NT2/D1 (cell line): Measurements from ENCODE around the gene AKAP13.

Experiments used
- DNase-seq: peaks from one replicate; pipeline ENCODE4 v3.0.0-alpha.2; 2011; ENCODE audit warnings: low read depth, low spot score
- H3K27me3 ChIP-seq: 2 replicates; pipeline ENCODE4 v1.6.0; 2011; ENCODE audit warnings: mild to moderate bottlenecking; ENCODE audit not compliant: insufficient read length, insufficient read depth
- H3K36me3 ChIP-seq: 2 replicates; pipeline ENCODE4 v1.6.1; 2011; ENCODE audit warnings: mild to moderate bottlenecking, low read length, mixed read lengths; ENCODE audit not compliant: insufficient read depth, insufficient read length
- H3K4me1 ChIP-seq: 2 replicates; pipeline ENCODE4 v1.5.1; 2011; ENCODE audit not compliant: insufficient read depth, insufficient read length
- H3K4me3 ChIP-seq: 2 replicates; pipeline ENCODE4 v1.5.1; 2011; ENCODE audit warnings: low read depth; ENCODE audit not compliant: insufficient read length
- H3K9ac ChIP-seq: 2 replicates; pipeline ENCODE4 v1.6.0; 2011; ENCODE audit warnings: low read depth; ENCODE audit not compliant: insufficient read length
- H3K9me3 ChIP-seq: 2 replicates; pipeline ENCODE4 v1.5.1; 2011; ENCODE audit warnings: mild to moderate bottlenecking, low read length; ENCODE audit not compliant: insufficient read depth
- SUZ12 ChIP-seq: IDR thresholded peaks from 2 replicates; pipeline ENCODE4 v1.6.1; 2011; ENCODE audit not compliant: insufficient read length, insufficient read depth; ENCODE audit errors: extremely low read depth
- YY1 ChIP-seq: IDR thresholded peaks from 2 replicates; pipeline ENCODE4 v1.6.1; 2011; ENCODE audit not compliant: insufficient read length, insufficient read depth
- ZNF274 ChIP-seq: IDR thresholded peaks from 2 replicates; pipeline ENCODE4 v1.6.1; 2011; ENCODE audit warnings: mild to moderate bottlenecking, low read depth, low read length

AKAP13 gene

DNA sequence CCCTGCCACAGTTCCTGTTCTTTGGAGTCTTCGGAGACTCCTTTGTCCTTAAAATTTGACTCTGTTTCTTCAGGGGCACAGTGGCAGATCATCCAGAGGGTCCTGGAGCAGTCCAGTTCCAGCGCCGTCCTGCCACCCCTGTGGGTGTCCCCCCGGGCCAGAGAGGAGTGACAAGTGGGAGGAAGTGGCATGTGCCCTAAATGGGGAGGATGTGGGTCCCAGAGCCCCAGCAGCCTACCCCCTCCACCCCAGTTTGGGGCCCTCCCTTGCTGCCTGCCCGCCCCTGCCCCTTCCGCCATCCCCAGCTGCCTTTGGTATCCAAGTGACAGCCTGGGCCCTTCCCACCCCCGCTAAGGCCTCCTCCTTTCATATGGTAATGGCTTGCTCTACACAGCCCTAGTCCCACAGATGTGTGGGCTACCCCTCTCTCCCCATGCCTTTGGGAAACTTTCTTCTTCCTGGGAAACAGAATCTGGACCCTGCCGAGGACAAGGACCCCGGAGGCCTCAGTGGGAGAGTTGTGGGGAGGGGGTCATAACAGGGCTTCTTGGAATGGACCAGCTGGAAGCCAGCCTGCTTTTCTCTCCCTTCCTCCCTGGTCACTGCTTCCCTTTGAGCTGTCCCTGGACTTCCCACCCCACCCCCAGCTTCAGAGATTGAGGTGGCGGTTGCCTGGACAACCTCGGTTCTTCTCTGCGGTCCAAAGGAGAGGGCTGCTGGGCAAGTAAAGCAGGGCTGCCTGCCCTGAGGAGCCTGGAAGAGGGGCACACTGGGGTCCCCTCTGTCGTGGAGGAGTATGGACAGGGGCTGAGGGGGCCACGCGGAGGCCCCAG, 371.1 kb downstream of the AKAP13 start:
- Histone ChIP-seq H3K27me3 (no peaks in the 10 kb centered on the region), H3K9ac (peak overlapping the region; percentile 63), H3K4me1 (peaks cover 15% of the 10 kb centered on the region), H3K36me3 (peaks cover 49% of the 10 kb centered on the region), H3K9me3 (no peaks in the 10 kb centered on the region), H3K4me3 (no peak overlapping the region)
- TF ChIP-seq SUZ12: no peak
- no peak for TF ChIP-seq YY1
- no peak for TF ChIP-seq ZNF274
- DNase-seq: peak; percentile 75

DNA sequence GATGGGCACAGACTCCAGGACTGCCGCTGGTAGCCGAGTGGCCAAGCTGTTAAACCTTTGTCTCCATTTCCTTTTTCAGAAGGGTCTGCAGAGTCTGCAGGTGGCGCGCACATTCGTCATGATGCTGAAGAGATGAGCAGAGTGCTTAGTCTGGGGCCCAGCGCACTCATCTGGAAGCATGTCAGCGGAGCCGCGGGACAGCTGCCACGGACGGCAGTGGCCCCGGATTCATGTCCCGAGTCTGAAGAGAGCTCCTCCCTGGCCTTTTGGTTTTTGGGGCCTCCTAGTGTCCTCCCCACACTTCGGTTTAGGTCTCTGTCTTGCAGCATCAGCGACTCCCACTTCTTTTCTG, 371.7 kb downstream of the AKAP13 start:
- no peak for DNase-seq
- Histone ChIP-seq H3K4me3 (no peak overlapping the region), H3K9ac (peak overlapping the region; percentile 63), H3K9me3 (no peaks in the 10 kb centered on the region), H3K4me1 (peaks cover 15% of the 10 kb centered on the region), H3K27me3 (no peaks in the 10 kb centered on the region), H3K36me3 (peaks cover 43% of the 10 kb centered on the region)
- TF ChIP-seq YY1: no peak
- TF ChIP-seq ZNF274: no peak
- TF ChIP-seq SUZ12: no peak

- peaks cover 39% of the 10 kb centered on the region for H3K36me3 ChIP-seq
- no peaks in the 10 kb centered on the region for H3K27me3 ChIP-seq
- H3K9me3 ChIP-seq: no peaks in the 10 kb centered on the region
- H3K9ac ChIP-seq: peak overlapping the region; percentile 52
- no peak overlapping the region for H3K4me3 ChIP-seq
- peaks cover 15% of the 10 kb centered on the region for H3K4me1 ChIP-seq
- DNase-seq: no peak
- TF ChIP-seq YY1 (no peak), SUZ12 (no peak), ZNF274 (no peak)
These were observed 372.1 kb downstream of the AKAP13 start for GRCh38 chr15:85752491-85752961.

- no peak overlapping the region for H3K9ac ChIP-seq
- H3K36me3 ChIP-seq: peaks cover 39% of the 10 kb centered on the region
- no peaks in the 10 kb centered on the region for H3K27me3 ChIP-seq
- H3K4me1 ChIP-seq: peaks cover 17% of the 10 kb centered on the region
- H3K9me3 ChIP-seq: no peaks in the 10 kb centered on the region
- H3K4me3 ChIP-seq: no peak overlapping the region
- DNase-seq: no peak
- TF ChIP-seq ZNF274 (no peak), YY1 (no peak), SUZ12 (no peak)
These were observed 372.9 kb downstream of the AKAP13 start for GRCh38 chr15:85753261-85753660.

- Histone ChIP-seq H3K4me3 (no peak overlapping the region), H3K27me3 (no peaks in the 10 kb centered on the region), H3K9me3 (no peaks in the 10 kb centered on the region), H3K9ac (no peak overlapping the region), H3K4me1 (peaks cover 13% of the 10 kb centered on the region), H3K36me3 (peaks cover 40% of the 10 kb centered on the region)
- no peak for DNase-seq
- no peak for TF ChIP-seq YY1
- no peak for TF ChIP-seq ZNF274
- TF ChIP-seq SUZ12: no peak
These were observed 373.5 kb downstream of the AKAP13 start for GRCh38 chr15:85753791-85754452.

DNA sequence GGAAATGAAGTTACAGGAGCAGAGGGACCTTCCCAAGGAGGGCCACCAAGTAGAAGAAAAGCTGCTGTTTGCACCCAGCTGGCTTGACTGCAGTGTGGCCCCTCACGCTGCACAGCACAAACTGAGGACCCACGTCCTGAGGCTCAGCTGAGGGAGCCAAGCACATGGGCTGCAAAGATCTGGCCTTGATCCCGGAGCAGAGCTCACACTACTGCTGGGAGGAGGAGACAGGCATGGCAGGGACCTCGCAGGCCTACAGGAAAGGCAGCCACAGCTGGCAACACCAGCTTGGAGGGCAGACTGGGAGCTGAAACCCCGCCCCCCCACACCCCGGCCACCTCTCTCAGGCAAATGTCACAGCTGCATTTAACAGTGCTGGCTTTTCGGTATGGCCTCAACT, 374.6 kb downstream of the AKAP13 start:
- Histone ChIP-seq H3K4me3 (no peak overlapping the region), H3K9me3 (no peaks in the 10 kb centered on the region), H3K27me3 (no peaks in the 10 kb centered on the region), H3K9ac (no peak overlapping the region), H3K4me1 (peaks cover 13% of the 10 kb centered on the region), H3K36me3 (peaks cover 46% of the 10 kb centered on the region)
- TF ChIP-seq YY1: no peak
- no peak for TF ChIP-seq SUZ12
- TF ChIP-seq ZNF274: no peak
- no peak for DNase-seq

DNA sequence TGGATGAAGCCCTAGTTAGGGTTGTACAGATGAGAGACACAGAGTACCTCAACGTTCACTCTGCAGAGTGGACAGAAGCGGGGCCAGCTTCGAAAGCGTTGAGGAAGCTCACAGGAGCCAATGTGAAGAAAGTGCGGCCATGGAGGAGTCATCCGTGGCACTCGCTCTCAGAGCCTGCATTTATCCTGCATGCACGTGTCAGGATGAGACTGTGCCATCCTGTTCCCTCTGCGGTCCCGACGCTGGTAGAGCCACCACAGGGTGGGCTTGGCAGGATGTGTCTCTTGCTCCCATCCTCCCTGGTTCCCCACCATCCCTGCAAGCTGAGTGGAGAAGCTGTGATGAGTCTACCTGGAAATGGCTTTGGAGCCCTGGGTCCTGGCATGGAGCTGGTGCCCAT, 375.1 kb downstream of the AKAP13 start:
- peaks cover 51% of the 10 kb centered on the region for H3K36me3 ChIP-seq
- no peak for TF ChIP-seq ZNF274
- TF ChIP-seq YY1: no peak
- TF ChIP-seq SUZ12: no peak
- no peak overlapping the region for H3K9ac ChIP-seq
- peaks cover 10% of the 10 kb centered on the region for H3K4me1 ChIP-seq
- H3K27me3 ChIP-seq: no peaks in the 10 kb centered on the region
- H3K4me3 ChIP-seq: no peak overlapping the region
- no peak for DNase-seq
- no peaks in the 10 kb centered on the region for H3K9me3 ChIP-seq
